ENCODE results near the gene SRSF8. TPM values are rescaled to one million over a fixed set of nuclear protein-coding genes. Genes with fewer than 3 reads are reported as not detected.

The SRSF8 gene
- total RNA-seq, 1 experiment from 2014 or later, result 25.1 TPM

- H4K20me1 ChIP-seq (ENCODE audit: control insufficient read depth, insufficient read depth, insufficient read length), result no peaks in the 10 kb centered on the region
- no peak for TF ChIP-seq CTCF (conservative IDR thresholded peaks at IDR 0.05)
- peaks cover 4% of the 10 kb centered on the region for H3K4me1 ChIP-seq (ENCODE audit: insufficient read depth, low read length)
- no peak overlapping the region for H3K23ac ChIP-seq (ENCODE audit: insufficient read length, low read depth, low read length)
- no peak overlapping the region for H2BK15ac ChIP-seq (ENCODE audit: low read depth, low read length)
- H2AFZ ChIP-seq (ENCODE audit: low read length), result no peak overlapping the region
- H3K56ac ChIP-seq (ENCODE audit: insufficient read length, low read depth, low read length), result no peak overlapping the region
- no peak overlapping the region for H3K4ac ChIP-seq (ENCODE audit: low read depth, low read length)
- Mint-ChIP-seq H3K4me3 (peak overlapping the region in 1 of 2 experiments; percentile 57; a peak in 2 of 5 replicates), H3K27me3 (ENCODE audit: low read depth) (peaks cover 59% of the 10 kb centered on the region), H3K27ac (no peak overlapping the region), H3K36me3 (ENCODE audit: insufficient read depth in 1 of 3, low read depth in 3 of 3) (no peaks in the 10 kb centered on the region; a peak in 1 of 7 replicates), H3K4me1 (peaks cover 24 to 26% of the 10 kb centered on the region in 2 experiments), H3K9me3 (no peaks in the 10 kb centered on the region)
- H3K18ac ChIP-seq (ENCODE audit: insufficient read length, low read depth, low read length), result no peak overlapping the region
- peaks cover 13% of the 10 kb centered on the region; the same call in 1 of the 2 replicates for H3K27me3 ChIP-seq (ENCODE audit: insufficient read depth, low read length)
- DNase-seq, result no peak
- H4K5ac ChIP-seq (ENCODE audit: insufficient read length, low read depth, low read length), result no peak overlapping the region
- H4K91ac ChIP-seq (ENCODE audit: insufficient read length, low read depth, low read length), result no peak overlapping the region
- H4K8ac ChIP-seq (replicated peaks; ENCODE audit: insufficient read length, low read depth, low read length), result no peak overlapping the region
- no peak overlapping the region for H3K14ac ChIP-seq (ENCODE audit: insufficient read depth, low read length)
- peaks cover 8% of the 10 kb centered on the region for H3K23me2 ChIP-seq (ENCODE audit: insufficient read length, low read depth, low read length, poor library complexity, severe bottlenecking)
- no peak overlapping the region for H3K9ac ChIP-seq (ENCODE audit: extremely low read depth, insufficient read length, low read length)
- H3K79me1 ChIP-seq (ENCODE audit: insufficient read depth, low read depth, low read length, poor library complexity, severe bottlenecking), result no peaks in the 10 kb centered on the region
- no peak overlapping the region for H2BK20ac ChIP-seq (ENCODE audit: low read depth, low read length, poor library complexity, severe bottlenecking)
- no peak overlapping the region for H2AK5ac ChIP-seq (ENCODE audit: insufficient read length, low read length)
- no peak overlapping the region for H3K4me2 ChIP-seq (ENCODE audit: insufficient read depth, insufficient read length, low read length)
- no peak overlapping the region for H3K27ac ChIP-seq (ENCODE audit: insufficient read length, low read depth, low read length)
- H3K79me2 ChIP-seq (ENCODE audit: insufficient read depth, low read length), result no peaks in the 10 kb centered on the region
- H2BK12ac ChIP-seq (ENCODE audit: insufficient read length, low read depth, low read length), result no peak overlapping the region
- no peak overlapping the region for H2BK5ac ChIP-seq (ENCODE audit: insufficient read length, low read length)
- no peak overlapping the region for H3T11ph ChIP-seq (ENCODE audit: low read length)
- no peaks in the 10 kb centered on the region for H3K9me3 ChIP-seq (ENCODE audit: control insufficient read depth, low read depth, low read length)
- no peak overlapping the region for H2BK120ac ChIP-seq (ENCODE audit: low read depth, low read length, poor library complexity, severe bottlenecking)
Observed at GRCh38 chr11:95091663-95092180, 25.0 kb downstream of the SRSF8 start.
